Measurements from ENCODE around the gene ZNF692.

The ZNF692 gene

GRCh38 chr1:248817065-248817464 lies 41.8 kb downstream of the ZNF692 start:
- H3K4me3 ChIP-seq (ENCODE audit: low read length), result no peak overlapping the region
- H3K9ac ChIP-seq (ENCODE audit: low read length), result no peak overlapping the region
- H3K27me3 ChIP-seq (ENCODE audit: control insufficient read depth, insufficient read depth, low read length), result no peaks in the 10 kb centered on the region
- no peaks in the 10 kb centered on the region for H3K4me1 ChIP-seq (ENCODE audit: control insufficient read depth, insufficient read depth, low read length)
- no peak overlapping the region for H3K27ac ChIP-seq (ENCODE audit: low read depth, low read length)
- H3K36me3 ChIP-seq (ENCODE audit: control insufficient read depth, insufficient read depth, low read length), result peaks cover 38% of the 10 kb centered on the region

GRCh38 chr1:248816042-248816851 lies 42.6 kb downstream of the ZNF692 start:
- no peak overlapping the region for H3K9ac ChIP-seq (ENCODE audit: low read length)
- no peaks in the 10 kb centered on the region for H3K4me1 ChIP-seq (ENCODE audit: control insufficient read depth, insufficient read depth, low read length)
- H3K27me3 ChIP-seq (ENCODE audit: control insufficient read depth, insufficient read depth, low read length), result no peaks in the 10 kb centered on the region
- H3K27ac ChIP-seq (ENCODE audit: low read depth, low read length), result no peak overlapping the region
- peaks cover 42% of the 10 kb centered on the region for H3K36me3 ChIP-seq (ENCODE audit: control insufficient read depth, insufficient read depth, low read length)
- H3K4me3 ChIP-seq (ENCODE audit: low read length), result no peak overlapping the region

DNA sequence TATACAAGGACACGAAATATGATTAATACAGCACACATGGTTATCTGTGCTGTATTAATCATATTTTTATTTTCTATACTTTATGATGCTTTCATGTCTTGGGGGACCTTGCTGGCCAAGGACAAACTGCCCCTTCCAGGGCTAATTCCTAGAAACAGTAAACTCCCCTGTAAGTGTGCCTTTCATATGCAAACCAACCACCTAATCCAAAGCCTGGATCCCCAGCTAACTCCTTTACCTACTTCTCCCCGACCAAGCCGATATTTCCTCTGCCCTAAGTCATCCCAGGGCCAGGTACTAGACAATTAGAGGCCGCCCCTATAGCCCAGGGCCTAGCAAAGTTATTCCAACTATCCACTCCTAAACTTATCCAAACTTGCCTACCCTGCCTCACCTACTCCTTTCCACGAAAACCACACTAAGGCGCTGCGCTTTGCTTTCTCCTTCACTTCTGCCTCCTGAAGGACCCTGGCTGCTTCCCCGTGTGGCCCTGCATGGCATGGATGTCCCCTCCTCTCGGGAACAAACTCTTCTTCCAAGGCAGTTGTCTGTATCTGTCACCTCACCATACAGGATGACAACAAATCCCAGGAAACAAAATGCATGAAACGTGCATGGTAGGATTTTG lies 43.4 kb downstream of the ZNF692 start:
- Histone ChIP-seq H3K4me1 (ENCODE audit: control insufficient read depth, insufficient read depth, low read length) (peaks cover 2% of the 10 kb centered on the region), H3K4me3 (ENCODE audit: low read length) (no peak overlapping the region), H3K9ac (ENCODE audit: low read length) (no peak overlapping the region), H3K27ac (ENCODE audit: low read depth, low read length) (no peak overlapping the region), H3K36me3 (ENCODE audit: control insufficient read depth, insufficient read depth, low read length) (peaks cover 42% of the 10 kb centered on the region), H3K27me3 (ENCODE audit: control insufficient read depth, insufficient read depth, low read length) (no peaks in the 10 kb centered on the region)

DNA sequence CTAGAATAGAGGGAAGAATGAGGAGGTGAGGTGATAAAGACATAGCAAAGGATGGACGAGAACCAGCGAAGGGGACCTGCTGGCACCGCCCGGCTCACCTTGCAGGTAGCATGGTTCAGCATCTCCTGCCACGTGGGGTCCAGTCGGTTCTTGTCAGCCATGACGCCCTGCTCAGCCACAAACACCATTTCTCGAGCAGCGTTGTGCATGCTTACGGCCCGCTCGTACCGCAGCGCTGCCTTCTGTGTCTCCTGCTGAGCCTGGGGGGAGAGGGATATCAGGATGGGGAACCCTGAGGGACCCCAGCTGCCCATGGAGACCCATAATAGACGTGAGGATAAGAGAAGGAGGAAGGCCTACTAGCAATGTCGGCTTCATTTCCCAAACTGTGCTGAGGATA lies 44.5 kb downstream of the ZNF692 start:
- Histone ChIP-seq H3K27me3 (ENCODE audit: control insufficient read depth, insufficient read depth, low read length) (peaks cover 1% of the 10 kb centered on the region), H3K9ac (ENCODE audit: low read length) (no peak overlapping the region), H3K4me3 (ENCODE audit: low read length) (no peak overlapping the region), H3K36me3 (ENCODE audit: control insufficient read depth, insufficient read depth, low read length) (peaks cover 39% of the 10 kb centered on the region), H3K27ac (ENCODE audit: low read depth, low read length) (no peak overlapping the region), H3K4me1 (ENCODE audit: control insufficient read depth, insufficient read depth, low read length) (peaks cover 2% of the 10 kb centered on the region)

DNA sequence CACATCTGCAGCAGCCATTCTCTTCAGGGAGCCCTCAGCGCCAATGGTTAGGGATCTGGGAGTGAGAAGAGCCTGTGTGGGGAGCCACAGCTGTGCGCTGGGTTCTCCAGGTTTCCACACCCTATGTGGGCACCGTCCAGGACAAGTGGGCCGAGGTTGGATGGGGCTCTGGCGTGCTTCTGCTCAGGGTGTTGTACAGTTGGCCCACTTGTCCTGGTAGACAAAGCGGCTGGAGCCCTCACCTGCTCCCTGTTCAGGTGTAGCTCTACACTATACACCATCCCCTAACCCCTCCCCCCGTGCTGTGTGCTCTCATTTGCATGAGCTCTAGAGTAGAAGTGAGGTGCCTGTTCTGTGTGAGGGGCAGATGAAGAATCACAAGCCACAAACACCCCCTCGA lies 45.3 kb downstream of the ZNF692 start:
- H3K4me1 ChIP-seq (ENCODE audit: control insufficient read depth, insufficient read depth, low read length), result peaks cover 2% of the 10 kb centered on the region
- H3K27ac ChIP-seq (ENCODE audit: low read depth, low read length), result no peak overlapping the region
- H3K9ac ChIP-seq (ENCODE audit: low read length), result no peak overlapping the region
- peaks cover 1% of the 10 kb centered on the region for H3K27me3 ChIP-seq (ENCODE audit: control insufficient read depth, insufficient read depth, low read length)
- peaks cover 39% of the 10 kb centered on the region for H3K36me3 ChIP-seq (ENCODE audit: control insufficient read depth, insufficient read depth, low read length)
- H3K4me3 ChIP-seq (ENCODE audit: low read length), result no peak overlapping the region

DNA sequence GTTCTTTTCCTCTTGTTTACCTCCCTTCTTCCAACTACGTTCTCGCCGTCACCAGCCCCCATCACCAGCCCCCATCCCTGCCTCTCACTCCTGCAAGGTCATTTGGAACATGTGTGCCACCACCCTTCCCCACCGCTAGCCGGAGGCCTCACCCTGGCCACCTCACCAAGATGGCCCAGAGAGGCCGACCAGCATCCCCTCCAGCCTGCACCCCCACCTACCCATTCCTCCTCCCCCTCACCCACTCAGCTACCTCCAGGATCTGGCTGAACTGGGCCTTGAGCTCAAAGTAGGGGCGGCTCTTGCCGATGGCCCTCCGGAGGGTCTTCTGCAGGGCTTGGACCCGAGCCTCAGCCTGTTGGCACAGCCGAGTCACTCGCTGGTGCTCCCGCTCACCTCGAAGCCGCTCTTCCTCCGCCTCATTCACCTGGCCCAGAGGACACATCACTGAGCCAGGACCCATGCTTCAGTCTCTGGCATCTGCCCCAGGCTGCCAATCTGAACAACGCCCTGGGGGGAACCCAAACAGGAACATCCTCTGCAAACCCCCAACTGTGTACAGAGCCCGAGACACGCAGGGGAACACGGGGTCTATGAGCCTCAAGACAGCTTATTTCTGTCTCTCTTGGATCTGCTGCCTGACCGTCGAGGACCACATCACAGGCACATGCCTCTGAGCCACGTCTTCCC lies 46.0 kb downstream of the ZNF692 start:
- Histone ChIP-seq H3K36me3 (ENCODE audit: control insufficient read depth, insufficient read depth, low read length) (peaks cover 39% of the 10 kb centered on the region), H3K27ac (ENCODE audit: low read depth, low read length) (no peak overlapping the region), H3K4me3 (ENCODE audit: low read length) (no peak overlapping the region), H3K27me3 (ENCODE audit: control insufficient read depth, insufficient read depth, low read length) (peaks cover 1% of the 10 kb centered on the region), H3K4me1 (ENCODE audit: control insufficient read depth, insufficient read depth, low read length) (peaks cover 2% of the 10 kb centered on the region), H3K9ac (ENCODE audit: low read length) (no peak overlapping the region)

- H3K9ac ChIP-seq (ENCODE audit: low read length), result no peak overlapping the region
- peaks cover 37% of the 10 kb centered on the region for H3K36me3 ChIP-seq (ENCODE audit: control insufficient read depth, insufficient read depth, low read length)
- peaks cover 1% of the 10 kb centered on the region for H3K27me3 ChIP-seq (ENCODE audit: control insufficient read depth, insufficient read depth, low read length)
- H3K4me1 ChIP-seq (ENCODE audit: control insufficient read depth, insufficient read depth, low read length), result peaks cover 2% of the 10 kb centered on the region
- H3K27ac ChIP-seq (ENCODE audit: low read depth, low read length), result no peak overlapping the region
- H3K4me3 ChIP-seq (ENCODE audit: low read length), result no peak overlapping the region
Measured at GRCh38 chr1:248811514-248812490, 47.1 kb downstream of the ZNF692 start.

DNA sequence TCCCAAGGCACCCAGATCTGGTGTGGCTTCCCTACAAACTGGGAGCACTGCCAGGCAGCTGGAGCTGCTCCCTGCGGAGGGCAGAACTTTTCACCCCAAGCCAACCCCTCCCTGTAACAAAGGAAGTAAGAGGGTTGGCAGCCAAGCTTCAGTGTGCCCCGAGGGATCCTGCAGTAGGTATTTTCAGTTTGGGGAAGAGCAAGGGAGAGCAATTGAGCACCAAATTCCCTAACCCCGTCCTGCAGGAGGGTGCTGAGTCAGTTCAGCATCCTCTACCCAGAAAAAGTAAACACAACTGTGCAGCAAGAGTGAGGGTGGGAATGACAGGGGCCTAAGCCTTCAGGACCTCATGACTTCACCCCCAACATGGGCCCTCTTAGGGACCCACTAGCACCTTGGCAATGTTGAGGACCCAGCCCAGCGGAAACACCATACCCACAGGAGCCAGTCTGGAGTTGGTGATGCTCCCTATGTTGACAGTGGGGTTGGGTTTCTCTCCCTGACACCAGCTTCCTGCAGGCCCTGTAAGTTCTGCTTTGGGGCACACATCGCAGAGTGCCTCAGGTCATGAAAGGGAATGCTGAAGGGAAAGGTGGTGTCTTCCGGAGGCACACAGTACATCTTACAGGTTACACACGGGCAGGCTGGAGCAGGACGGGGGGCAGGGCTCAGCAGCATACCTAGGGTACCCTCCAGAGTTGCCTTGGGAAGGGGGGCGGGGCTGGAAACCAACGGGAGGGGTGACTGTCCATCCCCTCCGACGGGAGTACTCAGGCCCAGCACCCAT lies 48.0 kb downstream of the ZNF692 start:
- Histone ChIP-seq H3K27me3 (ENCODE audit: control insufficient read depth, insufficient read depth, low read length) (peaks cover 1% of the 10 kb centered on the region), H3K9ac (ENCODE audit: low read length) (no peak overlapping the region), H3K4me1 (ENCODE audit: control insufficient read depth, insufficient read depth, low read length) (peaks cover 2% of the 10 kb centered on the region), H3K27ac (ENCODE audit: low read depth, low read length) (no peak overlapping the region), H3K36me3 (ENCODE audit: control insufficient read depth, insufficient read depth, low read length) (peaks cover 34% of the 10 kb centered on the region), H3K4me3 (ENCODE audit: low read length) (no peak overlapping the region)

GRCh38 chr1:248810000-248810726 lies 48.7 kb downstream of the ZNF692 start:
- Histone ChIP-seq H3K4me1 (ENCODE audit: control insufficient read depth, insufficient read depth, low read length) (peaks cover 2% of the 10 kb centered on the region), H3K27me3 (ENCODE audit: control insufficient read depth, insufficient read depth, low read length) (peaks cover 1% of the 10 kb centered on the region), H3K4me3 (ENCODE audit: low read length) (no peak overlapping the region), H3K27ac (ENCODE audit: low read depth, low read length) (no peak overlapping the region), H3K9ac (ENCODE audit: low read length) (no peak overlapping the region), H3K36me3 (ENCODE audit: control insufficient read depth, insufficient read depth, low read length) (peaks cover 28% of the 10 kb centered on the region)

DNA sequence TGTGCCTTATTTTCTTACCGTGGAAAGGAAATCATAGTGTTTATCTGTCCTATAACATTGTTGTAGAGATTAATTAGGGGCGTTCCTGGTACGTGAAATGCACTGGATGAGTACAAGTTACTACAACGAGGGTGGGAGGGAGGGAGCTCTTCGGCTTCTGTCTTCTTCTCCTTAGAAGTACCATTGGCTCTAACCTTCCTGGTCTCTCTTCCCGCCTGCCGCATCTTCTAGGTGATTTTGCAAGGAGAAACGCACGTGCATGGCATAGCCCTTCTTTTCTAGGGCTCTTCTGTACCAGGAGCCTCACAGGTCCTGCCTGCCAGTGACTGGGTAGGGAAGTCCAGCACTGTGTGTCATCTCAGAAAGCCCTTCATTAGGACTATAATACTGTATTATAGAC lies 50.0 kb downstream of the ZNF692 start:
- Histone ChIP-seq H3K4me1 (ENCODE audit: control insufficient read depth, insufficient read depth, low read length) (peaks cover 2% of the 10 kb centered on the region), H3K36me3 (ENCODE audit: control insufficient read depth, insufficient read depth, low read length) (peaks cover 19% of the 10 kb centered on the region)

More for the DNA sequence above, 50.0 kb downstream of the ZNF692 start:
- Histone ChIP-seq H3K4me3 (ENCODE audit: low read length) (no peak overlapping the region), H3K27me3 (ENCODE audit: control insufficient read depth, insufficient read depth, low read length) (peaks cover 1% of the 10 kb centered on the region), H3K9ac (ENCODE audit: low read length) (no peak overlapping the region), H3K27ac (ENCODE audit: low read depth, low read length) (no peak overlapping the region)
